CD14-positive monocyte (primary cell): Measurements from ENCODE around the gene FNDC3B. TPM values are rescaled to one million over a fixed set of nuclear protein-coding genes. Genes with fewer than 3 reads are reported as not detected.

Source experiments
- DNase-seq, 3 donors: peaks; one replicate each; pipeline ENCODE4 v3.0.0-alpha.2; 2011 to 2022
- H2AFZ ChIP-seq: 2 replicates; pipeline ENCODE4 v1.6.0; 2012; ENCODE audit warnings: mild to moderate bottlenecking, low read depth, low read length, inconsistent platforms; ENCODE audit not compliant: insufficient read depth, poor library complexity, severe bottlenecking
- H3K27ac ChIP-seq, 2 donors: 1 replicate in 1 of 2; 2 replicates in 1 of 2; pipeline ENCODE4 v1.5.1; 2012 to 2013; ENCODE audit warnings: low read length in 2 of 2, control low read depth in 1 of 2, inconsistent platforms in 1 of 2, low read depth in 1 of 2, mild to moderate bottlenecking in 1 of 2
- H3K27me3 ChIP-seq, 2 donors: one replicate each; pipeline versions ENCODE4 v1.6.0 to v1.6.1; 2011 to 2013; ENCODE audit warnings: low read length in 2 of 2; ENCODE audit not compliant: control insufficient read depth in 2 of 2, insufficient read depth in 2 of 2
- H3K36me3 ChIP-seq, 2 donors: replicated peaks in 1 of 2; 1 replicate in 1 of 2; 2 replicates in 1 of 2; pipeline versions ENCODE4 v1.5.1 to v1.6.1; 2012 to 2013; ENCODE audit warnings: low read length in 2 of 2, control low read depth in 1 of 2, inconsistent platforms in 1 of 2, mild to moderate bottlenecking in 1 of 2; ENCODE audit not compliant: insufficient read depth in 2 of 2, control insufficient read depth in 1 of 2
- H3K4me1 ChIP-seq, 2 donors: 1 replicate in 1 of 2; 2 replicates in 1 of 2; pipeline versions ENCODE4 v1.5.1 to v1.6.1; 2012 to 2013; ENCODE audit warnings: low read length in 2 of 2, control low read depth in 1 of 2, inconsistent platforms in 1 of 2, mild to moderate bottlenecking in 1 of 2, moderate library complexity in 1 of 2; ENCODE audit not compliant: insufficient read depth in 2 of 2, control insufficient read depth in 1 of 2
- H3K4me2 ChIP-seq: replicated peaks from 2 replicates; pipeline ENCODE3; 2012; ENCODE audit warnings: low read length, moderate library complexity, mild to moderate bottlenecking; ENCODE audit not compliant: poor library complexity, severe bottlenecking; ENCODE audit errors: extremely low read depth
- H3K4me3 ChIP-seq, 3 experiments: fragments of 200-600 bp in 1 of 3; sonication (generic) in 1 of 3; replicated peaks in 1 of 3; 1 replicate in 2 of 3; 2 replicates in 1 of 3; pipeline ENCODE4 v1.5.1; 2011 to 2013; ENCODE audit warnings: low read length in 3 of 3, mild to moderate bottlenecking in 3 of 3, control low read depth in 2 of 3, low read depth in 2 of 3, inconsistent platforms in 1 of 3, moderate library complexity in 1 of 3
- H3K79me2 ChIP-seq: 2 replicates; pipeline ENCODE4 v1.6.0; 2012; ENCODE audit warnings: mild to moderate bottlenecking, control low read depth, inconsistent platforms, low read length, moderate library complexity; ENCODE audit not compliant: insufficient read depth
- H3K9ac ChIP-seq: 2 replicates; pipeline ENCODE4 v1.6.0; 2017; ENCODE audit warnings: low read length, mild to moderate bottlenecking; ENCODE audit not compliant: insufficient read depth, poor library complexity, severe bottlenecking
- H3K9me3 ChIP-seq, 2 donors: replicated peaks in 1 of 2; 1 replicate in 1 of 2; 2 replicates in 1 of 2; pipeline versions ENCODE4 v1.5.1 to v1.6.1; 2012 to 2013; ENCODE audit warnings: low read length in 2 of 2, control low read depth in 1 of 2; ENCODE audit not compliant: control insufficient read depth in 1 of 2, insufficient read depth in 1 of 2
- H4K20me1 ChIP-seq: 2 replicates; pipeline ENCODE4 v1.6.0; 2012; ENCODE audit warnings: mild to moderate bottlenecking, low read length, control low read depth, moderate library complexity; ENCODE audit not compliant: insufficient read depth
- H3K27ac Mint-ChIP-seq, 7 donors: one replicate each; pipeline ENCODE4 v1.8.0; 2020; ENCODE audit warnings: mild to moderate bottlenecking in 7 of 7, mixed read lengths in 7 of 7, moderate library complexity in 6 of 7, inconsistent platforms in 2 of 7
- H3K27me3 Mint-ChIP-seq, 3 donors: one replicate each; pipeline ENCODE4 v1.8.0; 2021 to 2022; ENCODE audit warnings: low read depth in 3 of 3, mild to moderate bottlenecking in 3 of 3, mixed read lengths in 3 of 3, moderate library complexity in 3 of 3, inconsistent platforms in 1 of 3
- H3K36me3 Mint-ChIP-seq, 2 donors: one replicate each; pipeline ENCODE4 v1.8.0; 2020; ENCODE audit warnings: mixed read lengths in 2 of 2, inconsistent platforms in 1 of 2, mild to moderate bottlenecking in 1 of 2
- H3K4me1 Mint-ChIP-seq: one replicate; pipeline ENCODE4 v1.8.0; 2020; ENCODE audit warnings: mild to moderate bottlenecking, mixed read lengths
- H3K4me3 Mint-ChIP-seq, 2 donors: one replicate each; pipeline ENCODE4 v1.8.0; 2020; ENCODE audit warnings: mild to moderate bottlenecking in 2 of 2, mixed read lengths in 2 of 2, moderate library complexity in 1 of 2
- H3K9me3 Mint-ChIP-seq, 7 donors: one replicate each; pipeline ENCODE4 v1.8.0; 2020 to 2022; ENCODE audit warnings: mixed read lengths in 7 of 7, mild to moderate bottlenecking in 6 of 7, moderate library complexity in 6 of 7, inconsistent platforms in 2 of 7
- CTCF ChIP-seq: fragments of 200-600 bp; IDR thresholded peaks from one replicate; pipeline ENCODE4 v1.8.0; 2022; ENCODE audit warnings: antibody characterized with exemption, mild to moderate bottlenecking
- WGBS: methylation state at CpG from one replicate; pipeline ENCODE4 v1.1.5; 2013; ENCODE audit warnings: missing lambda C conversion rate; ENCODE audit not compliant: insufficient coverage; 5-methylcytosine and 5-hydroxymethylcytosine counted together
- intact Hi-C, 2 donors: fragments of 100-400 bp; cut with micrococcal nuclease; formaldehyde crosslinking; loops; one replicate each; pipeline versions ENCODE4 v1.15.0 to v1.15.1; 2023
- polyA plus RNA-seq, 3 donors: library from polyadenylated mRNA; depleted of rRNA in 1 of 3; unstranded in 2 of 3; stranded (reverse) in 1 of 3; fragments of 300-500 nt in 2 of 3; fragments of >200 nt in 1 of 3; fragmentation: Illumina TruSeq in 2 of 3; gene quantifications; 1 replicate in 2 of 3; 2 replicates in 1 of 3; pipeline ENCODE4 v1.2.3, GENCODE V29; 2012 to 2021

The FNDC3B gene
- polyA plus RNA-seq, 3 donors, result 19.6 to 36.1 (median 25.7) TPM

- Histone ChIP-seq H3K4me2 (no peak overlapping the region), H3K9me3 (no peaks in the 10 kb centered on the region), H3K36me3 (peaks cover 73 to 99% of the 10 kb centered on the region in 2 donors), H3K4me1 (no peaks in the 10 kb centered on the region), H3K27me3 (no peaks in the 10 kb centered on the region), H3K9ac (no peak overlapping the region), H3K79me2 (no peaks in the 10 kb centered on the region), H3K4me3 (no peak overlapping the region), H3K27ac (no peak overlapping the region), H4K20me1 (peaks cover 7% of the 10 kb centered on the region), H2AFZ (no peak overlapping the region)
- intact Hi-C loops, result no loop called here
- WGBS, result 92% methylated on average over 5 of the region's 8 CpGs
- H3K36me3 Mint-ChIP-seq, result peaks cover 85 to 89% of the 10 kb centered on the region in 2 donors
- no peak overlapping the region for H3K4me3 Mint-ChIP-seq
- peak overlapping the region in 3 of 7 donors; percentile 27 to 73 (median 36) for H3K27ac Mint-ChIP-seq
- H3K4me1 Mint-ChIP-seq, result no peaks in the 10 kb centered on the region
- TF ChIP-seq CTCF, result no peak
- H3K27me3 Mint-ChIP-seq, result no peaks in the 10 kb centered on the region
- no peaks in the 10 kb centered on the region for H3K9me3 Mint-ChIP-seq
- no peak for DNase-seq
These were observed 300.5 kb downstream of the FNDC3B start for GRCh38 chr3:172339892-172340291.

GRCh38 chr3:172340583-172340982 lies 301.2 kb downstream of the FNDC3B start:
- Mint-ChIP-seq H3K9me3 (no peaks in the 10 kb centered on the region), H3K27ac (peak overlapping the region in 3 of 7 donors; percentile 7 to 79 (median 19)), H3K4me1 (no peaks in the 10 kb centered on the region), H3K4me3 (no peak overlapping the region), H3K36me3 (peaks cover 86 to 93% of the 10 kb centered on the region in 2 donors), H3K27me3 (no peaks in the 10 kb centered on the region)
- DNase-seq, result no peak
- no peak overlapping the region for H3K27ac ChIP-seq
- TF ChIP-seq CTCF, result no peak
- H3K79me2 ChIP-seq, result no peaks in the 10 kb centered on the region
- intact Hi-C loops, result no loop called here
- peaks cover 75 to 99% of the 10 kb centered on the region in 2 donors for H3K36me3 ChIP-seq
- H3K27me3 ChIP-seq, result no peaks in the 10 kb centered on the region
- H3K4me2 ChIP-seq, result no peak overlapping the region
- WGBS, result 95% methylated on average over 3 of the region's 5 CpGs
- H4K20me1 ChIP-seq, result peaks cover 7% of the 10 kb centered on the region
- no peaks in the 10 kb centered on the region for H3K4me1 ChIP-seq
- no peak overlapping the region for H3K9ac ChIP-seq
- no peak overlapping the region for H2AFZ ChIP-seq
- H3K4me3 ChIP-seq, result no peak overlapping the region
- no peaks in the 10 kb centered on the region for H3K9me3 ChIP-seq
